HG03432 (cell line): ENCODE data around the gene NR4A2.
A peak's percentile ranks its signal among the peaks of the same experiment; 100 is the strongest.
"Not testable (repeated sequence)": the region's sequence is repeated elsewhere in the genome, so short reads cannot be mapped to it uniquely, and the experiment has no call there.

Source experiments
- ATAC-seq: cut with Tn5 transposase; IDR thresholded peaks from one replicate; pipeline ENCODE4 v1.9.1; 2021; ENCODE audit warnings: mild to moderate bottlenecking, moderate library complexity; ENCODE audit not compliant: unreplicated experiment

Gene NR4A2

GRCh38 chr2:156322686-156323231 is 9.8 kb downstream of the NR4A2 start:
- ATAC-seq: peak; percentile 13

- peak; percentile 75 for ATAC-seq
Observed at GRCh38 chr2:156322051-156322685, 10.4 kb downstream of the NR4A2 start.

- ATAC-seq: peak; percentile 43
Observed at GRCh38 chr2:156321243-156321904, 11.1 kb downstream of the NR4A2 start.

GRCh38 chr2:156320486-156321098 is 11.9 kb downstream of the NR4A2 start:
- ATAC-seq: no peak

GRCh38 chr2:156319811-156320485 is 12.6 kb downstream of the NR4A2 start:
- no peak for ATAC-seq

- ATAC-seq: no peak
Observed at GRCh38 chr2:156317631-156318030, 14.9 kb downstream of the NR4A2 start.

- no peak for ATAC-seq
Observed at GRCh38 chr2:156311976-156312375, 20.5 kb downstream of the NR4A2 start.

- no peak for ATAC-seq
Observed at GRCh38 chr2:156310773-156311172, 21.7 kb downstream of the NR4A2 start.

GRCh38 chr2:156309917-156310316 is 22.6 kb downstream of the NR4A2 start:
- no peak for ATAC-seq

GRCh38 chr2:156309167-156309566 is 23.4 kb downstream of the NR4A2 start:
- ATAC-seq: peak; percentile 88

- ATAC-seq: no peak
Observed at GRCh38 chr2:156306821-156307220, 25.7 kb downstream of the NR4A2 start.

- no peak for ATAC-seq
Observed at GRCh38 chr2:156305121-156305520, 27.4 kb downstream of the NR4A2 start.

- no peak for ATAC-seq
Observed at GRCh38 chr2:156300337-156300736, 32.2 kb downstream of the NR4A2 start.

GRCh38 chr2:156294945-156295580 is 37.5 kb downstream of the NR4A2 start:
- ATAC-seq: no peak

- ATAC-seq: not testable (repeated sequence)
Observed at GRCh38 chr2:156293382-156293781, 39.1 kb downstream of the NR4A2 start.

GRCh38 chr2:156279446-156280150 is 52.9 kb downstream of the NR4A2 start:
- ATAC-seq: no peak
